ENCODE data around the gene RFPL4A.

The RFPL4A gene

GRCh38 chr19:55809381-55810058 is 50.6 kb downstream of the RFPL4A start:
- DNase-seq = no peak

GRCh38 chr19:55811340-55811739 is 52.4 kb downstream of the RFPL4A start:
- no peak for DNase-seq

- DNase-seq = no peak
Observed at GRCh38 chr19:55812449-55812848, 53.6 kb downstream of the RFPL4A start.
